Hepatocyte (in vitro differentiated cells): ENCODE data around the gene BAG3. TPM values are rescaled to one million over a fixed set of nuclear protein-coding genes. Genes with fewer than 3 reads are reported as not detected.

Experiments used
- DNase-seq: peaks from one replicate; pipeline ENCODE4 v3.0.0-alpha.2; 2016; ENCODE audit warnings: low spot score
- H2AFZ ChIP-seq: fragments of 200-600 bp; sonication (generic); 2 replicates; pipeline ENCODE4 v1.6.0; 2016; ENCODE audit warnings: antibody characterized with exemption, mild to moderate bottlenecking
- H3K27ac ChIP-seq: fragments of 200-600 bp; sonication (generic); 2 replicates; pipeline ENCODE4 v1.5.1; 2016; ENCODE audit warnings: mild to moderate bottlenecking
- H3K27me3 ChIP-seq: fragments of 200-600 bp; sonication (generic); 2 replicates; pipeline ENCODE4 v1.6.1; 2016
- H3K36me3 ChIP-seq: fragments of 200-600 bp; sonication (generic); replicated peaks from 2 replicates; pipeline ENCODE4 v1.5.1; 2016; ENCODE audit warnings: low read depth; ENCODE audit not compliant: insufficient read depth
- H3K4me1 ChIP-seq: fragments of 200-600 bp; sonication (generic); 2 replicates; pipeline ENCODE4 v1.5.1; 2016; ENCODE audit warnings: mild to moderate bottlenecking, moderate library complexity; ENCODE audit not compliant: insufficient read depth
- H3K4me2 ChIP-seq: fragments of 200-600 bp; sonication (generic); 2 replicates; pipeline ENCODE4 v1.6.0; 2016
- H3K4me3 ChIP-seq: fragments of 200-600 bp; sonication (generic); 2 replicates; pipeline ENCODE4 v1.5.1; 2016; ENCODE audit warnings: mild to moderate bottlenecking
- H3K79me2 ChIP-seq: fragments of 200-600 bp; sonication (generic); 2 replicates; pipeline ENCODE4 v1.6.0; 2017; ENCODE audit warnings: mild to moderate bottlenecking
- H3K9me2 ChIP-seq: fragments of 200-600 bp; sonication (generic); replicated peaks from 2 replicates; pipeline ENCODE4 v1.6.0; 2017; ENCODE audit warnings: mild to moderate bottlenecking; ENCODE audit not compliant: insufficient read depth
- H3K9me3 ChIP-seq: fragments of 200-600 bp; sonication (generic); 2 replicates; pipeline ENCODE4 v1.5.1; 2016; ENCODE audit warnings: low read depth, mild to moderate bottlenecking
- H4K20me1 ChIP-seq: fragments of 200-600 bp; sonication (generic); 2 replicates; pipeline ENCODE4 v1.6.0; 2016; ENCODE audit warnings: mild to moderate bottlenecking; ENCODE audit not compliant: insufficient read depth, poor library complexity, severe bottlenecking
- CTCF ChIP-seq: fragments of 200-600 bp; sonication (generic); IDR thresholded peaks from 2 replicates; pipeline ENCODE4 v1.5.1; 2016; ENCODE audit warnings: antibody characterized with exemption, mild to moderate bottlenecking; ENCODE audit not compliant: poor library complexity
- EZH2 ChIP-seq: fragments of 200-600 bp; sonication (generic); IDR thresholded peaks from 2 replicates; pipeline ENCODE4 v1.6.1; 2016; ENCODE audit warnings: antibody characterized with exemption, mild to moderate bottlenecking, borderline replicate concordance
- EZH2phosphoT487 ChIP-seq: fragments of 200-600 bp; sonication (generic); IDR thresholded peaks from one replicate; pipeline ENCODE4 v1.6.1; 2018; ENCODE audit warnings: antibody characterized with exemption, mild to moderate bottlenecking, low read depth, moderate library complexity; ENCODE audit not compliant: unreplicated experiment, severe bottlenecking
- WGBS: methylation state at CpG from one replicate; pipeline ENCODE4 v1.1.6; 2016; ENCODE audit warnings: low lambda C conversion rate; ENCODE audit errors: missing lambda C conversion rate; 5-methylcytosine and 5-hydroxymethylcytosine counted together
- polyA plus RNA-seq: library from polyadenylated mRNA; unstranded; fragments of >200 nt; fragmentation: Nextera tagmentation; extraction: Ambion mirVana; gene quantifications from 2 replicates; pipeline ENCODE4 v1.2.1, GENCODE V29; 2016
- total RNA-seq: library from RNA; depleted of rRNA; stranded (reverse); fragments of >200 nt; gene quantifications from 2 replicates; pipeline ENCODE4 v1.2.3, GENCODE V29; 2014

Gene BAG3
- total and polyA plus RNA-seq, 2 experiments from 2014 or later: 18.2 to 67.1 TPM

DNA sequence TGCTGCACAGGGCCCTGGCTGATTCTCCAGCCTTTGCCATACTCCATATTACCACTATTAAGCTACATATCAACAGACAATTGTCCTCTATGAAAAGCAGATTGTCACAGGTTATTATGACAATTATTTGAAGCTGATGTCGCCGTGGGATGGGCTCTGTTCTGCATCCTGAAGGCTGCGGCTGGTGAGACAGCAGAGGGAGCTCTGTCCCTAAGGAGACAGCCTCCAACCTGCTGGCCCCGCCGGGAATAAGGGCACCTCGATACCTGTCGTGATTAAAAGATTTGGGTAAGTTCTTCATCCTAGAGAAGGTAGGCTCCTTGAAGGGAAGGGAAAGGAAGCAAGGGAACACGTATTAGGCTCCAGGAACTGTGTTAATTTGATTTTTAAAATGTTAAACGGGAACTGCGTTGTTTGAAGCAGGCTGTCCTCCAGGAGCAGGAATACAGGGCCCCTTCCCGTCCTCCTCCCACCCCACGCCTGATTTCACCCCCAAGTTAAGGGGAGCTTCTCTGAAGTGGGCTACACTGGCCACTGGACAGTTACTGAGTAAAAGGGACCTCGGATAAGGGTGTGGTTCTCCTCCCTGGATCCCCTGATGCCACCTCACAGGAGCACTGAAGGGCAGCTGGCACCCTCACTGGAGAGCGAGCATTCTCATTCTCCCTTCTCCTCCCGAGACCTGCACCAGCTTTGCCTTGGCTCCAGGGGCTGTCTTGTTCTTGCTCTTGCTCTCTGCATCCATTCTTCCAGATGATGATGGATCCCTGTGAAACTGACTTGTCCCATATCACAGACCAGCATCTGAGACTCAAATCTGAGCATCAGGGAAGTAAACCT lies 42.6 kb upstream of the BAG3 start:
- no peak for TF ChIP-seq EZH2phosphoT487
- TF ChIP-seq CTCF: peak; percentile 71
- H3K27ac ChIP-seq: no peak overlapping the region
- no peaks in the 10 kb centered on the region for H3K9me2 ChIP-seq
- H3K4me1 ChIP-seq: no peaks in the 10 kb centered on the region
- no peaks in the 10 kb centered on the region for H3K36me3 ChIP-seq
- H3K4me2 ChIP-seq: peak overlapping the region; percentile 57
- H3K79me2 ChIP-seq: no peaks in the 10 kb centered on the region
- H3K4me3 ChIP-seq: no peak overlapping the region
- no peaks in the 10 kb centered on the region for H3K27me3 ChIP-seq
- WGBS: 35% methylated on average over 15 of the region's 15 CpGs
- peak; percentile 64 for DNase-seq
- H4K20me1 ChIP-seq: no peaks in the 10 kb centered on the region
- no peak overlapping the region for H2AFZ ChIP-seq
- no peaks in the 10 kb centered on the region for H3K9me3 ChIP-seq

- H3K4me1 ChIP-seq: no peaks in the 10 kb centered on the region
- no peaks in the 10 kb centered on the region for H3K79me2 ChIP-seq
- H3K4me2 ChIP-seq: no peak overlapping the region
- H4K20me1 ChIP-seq: no peaks in the 10 kb centered on the region
- no peaks in the 10 kb centered on the region for H3K9me2 ChIP-seq
- no peaks in the 10 kb centered on the region for H3K9me3 ChIP-seq
- TF ChIP-seq CTCF (no peak), EZH2 (no peak), EZH2phosphoT487 (no peak)
- no peak overlapping the region for H3K4me3 ChIP-seq
- WGBS: 97% methylated on average over 4 of the region's 4 CpGs
- H3K27me3 ChIP-seq: no peaks in the 10 kb centered on the region
- no peak for DNase-seq
- H3K36me3 ChIP-seq: no peaks in the 10 kb centered on the region
- H3K27ac ChIP-seq: no peak overlapping the region
- H2AFZ ChIP-seq: no peak overlapping the region
Observed at GRCh38 chr10:119609516-119609915, 41.7 kb upstream of the BAG3 start.

DNA sequence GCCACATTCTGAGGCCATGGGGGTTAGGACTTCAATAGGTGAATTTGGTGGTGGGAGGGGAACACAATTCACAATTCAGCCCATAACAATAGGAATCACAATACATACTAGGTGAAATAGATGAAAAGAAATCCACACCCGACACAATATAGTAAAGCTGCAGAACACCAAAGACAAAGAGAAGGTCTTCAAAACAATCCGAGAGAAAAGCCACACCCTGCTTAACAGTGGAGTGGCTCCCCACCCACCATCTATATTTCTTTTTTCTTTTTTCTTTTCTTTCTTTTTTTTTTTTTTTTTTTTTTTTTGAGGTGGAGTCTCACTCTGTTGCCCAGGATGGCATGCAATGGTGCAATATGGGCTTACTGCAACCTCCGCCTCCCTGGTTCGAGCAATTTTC lies 39.7 kb upstream of the BAG3 start:
- no peak overlapping the region for H3K27ac ChIP-seq
- no peak overlapping the region for H2AFZ ChIP-seq
- no peaks in the 10 kb centered on the region for H4K20me1 ChIP-seq
- no peaks in the 10 kb centered on the region for H3K9me3 ChIP-seq
- H3K4me1 ChIP-seq: no peaks in the 10 kb centered on the region
- H3K36me3 ChIP-seq: no peaks in the 10 kb centered on the region
- no peak for DNase-seq
- H3K79me2 ChIP-seq: no peaks in the 10 kb centered on the region
- no peak overlapping the region for H3K4me2 ChIP-seq
- 87% methylated on average over 4 of the region's 4 CpGs for WGBS
- no peak overlapping the region for H3K4me3 ChIP-seq
- no peaks in the 10 kb centered on the region for H3K9me2 ChIP-seq
- no peak for TF ChIP-seq EZH2phosphoT487
- no peak for TF ChIP-seq EZH2
- TF ChIP-seq CTCF: no peak
- no peaks in the 10 kb centered on the region for H3K27me3 ChIP-seq

- no peaks in the 10 kb centered on the region for H3K9me2 ChIP-seq
- H3K27ac ChIP-seq: no peak overlapping the region
- no peaks in the 10 kb centered on the region for H3K27me3 ChIP-seq
- 91% methylated on average over 6 of the region's 6 CpGs for WGBS
- no peaks in the 10 kb centered on the region for H3K4me1 ChIP-seq
- no peaks in the 10 kb centered on the region for H3K79me2 ChIP-seq
- DNase-seq: no peak
- no peak overlapping the region for H3K4me3 ChIP-seq
- no peaks in the 10 kb centered on the region for H3K9me3 ChIP-seq
- TF ChIP-seq EZH2phosphoT487: no peak
- TF ChIP-seq EZH2: no peak
- TF ChIP-seq CTCF: no peak
- H3K36me3 ChIP-seq: no peaks in the 10 kb centered on the region
- H2AFZ ChIP-seq: no peak overlapping the region
- no peak overlapping the region for H3K4me2 ChIP-seq
- no peaks in the 10 kb centered on the region for H4K20me1 ChIP-seq
Observed at GRCh38 chr10:119613741-119614140, 37.4 kb upstream of the BAG3 start.
